Endothelial cell (in vitro differentiated cells): ENCODE measurements around the gene RIMBP2. TPM values are rescaled to one million over a fixed set of nuclear protein-coding genes. Genes with fewer than 3 reads are reported as not detected.

Source experiments
- DNase-seq: peaks from one replicate; pipeline ENCODE4 v3.0.0; 2021; ENCODE audit warnings: low spot score
- H3K27ac Mint-ChIP-seq: one replicate; pipeline ENCODE4 v1.8.0; 2021; ENCODE audit warnings: mixed read lengths, inconsistent platforms; ENCODE audit not compliant: unreplicated experiment
- H3K27me3 Mint-ChIP-seq: one replicate; pipeline ENCODE4 v1.8.0; 2021; ENCODE audit warnings: mild to moderate bottlenecking, moderate library complexity, mixed read lengths, inconsistent platforms; ENCODE audit not compliant: unreplicated experiment
- H3K36me3 Mint-ChIP-seq: one replicate; pipeline ENCODE4 v1.8.0; 2021; ENCODE audit warnings: mild to moderate bottlenecking, low read depth, mixed read lengths, inconsistent platforms; ENCODE audit not compliant: unreplicated experiment
- H3K4me1 Mint-ChIP-seq: one replicate; pipeline ENCODE4 v1.8.0; 2021; ENCODE audit warnings: mild to moderate bottlenecking, mixed read lengths, inconsistent platforms; ENCODE audit not compliant: unreplicated experiment
- H3K4me3 Mint-ChIP-seq: one replicate; pipeline ENCODE4 v1.8.0; 2021; ENCODE audit warnings: mild to moderate bottlenecking, mixed read lengths, inconsistent platforms; ENCODE audit not compliant: unreplicated experiment
- H3K9me3 Mint-ChIP-seq: one replicate; pipeline ENCODE4 v1.8.0; 2021; ENCODE audit warnings: mixed read lengths, inconsistent platforms; ENCODE audit not compliant: unreplicated experiment
- total RNA-seq: library from RNA; stranded (reverse); fragmentation: NEBNext Ultra II Directional; extraction: Animal tissue kit (Norgen Biotek cat#: 25700); gene quantifications from one replicate; pipeline ENCODE4 v1.2.1, GENCODE V29; 2021; ENCODE audit not compliant: unreplicated experiment
- TF ChIP-seq, protein P1 (sequence below): fragments of 200-600 bp; sonication (generic); IDR thresholded peaks from one replicate; pipeline ENCODE4 v1.5.0; 2021; ENCODE audit warnings: antibody characterized with exemption; ENCODE audit not compliant: unreplicated experiment

RIMBP2 gene
- total RNA-seq, 1 donor from 2014 or later, result 1.4 TPM

DNA sequence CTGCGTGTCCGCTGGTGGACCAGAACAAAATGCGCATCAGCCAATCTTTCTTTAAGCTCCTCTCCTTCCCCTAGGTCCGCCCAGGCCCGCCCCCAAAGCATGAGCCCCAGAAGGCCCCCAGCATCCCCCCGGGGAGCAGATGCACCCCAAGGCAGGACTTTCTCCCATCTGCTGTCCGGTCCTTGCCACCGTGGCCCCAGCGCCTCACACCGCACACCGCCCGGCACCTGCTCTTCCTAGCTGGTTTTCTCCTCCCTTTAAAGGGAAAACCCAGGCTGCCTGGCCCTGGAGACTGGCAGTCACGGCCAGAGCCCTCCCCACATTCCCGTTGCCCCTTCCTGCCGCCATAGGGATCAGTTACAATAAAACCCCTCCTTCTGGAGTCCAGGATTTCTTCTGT is 30.2 kb downstream of the RIMBP2 start:
- peaks cover 16% of the 10 kb centered on the region for H3K9me3 Mint-ChIP-seq

DNA sequence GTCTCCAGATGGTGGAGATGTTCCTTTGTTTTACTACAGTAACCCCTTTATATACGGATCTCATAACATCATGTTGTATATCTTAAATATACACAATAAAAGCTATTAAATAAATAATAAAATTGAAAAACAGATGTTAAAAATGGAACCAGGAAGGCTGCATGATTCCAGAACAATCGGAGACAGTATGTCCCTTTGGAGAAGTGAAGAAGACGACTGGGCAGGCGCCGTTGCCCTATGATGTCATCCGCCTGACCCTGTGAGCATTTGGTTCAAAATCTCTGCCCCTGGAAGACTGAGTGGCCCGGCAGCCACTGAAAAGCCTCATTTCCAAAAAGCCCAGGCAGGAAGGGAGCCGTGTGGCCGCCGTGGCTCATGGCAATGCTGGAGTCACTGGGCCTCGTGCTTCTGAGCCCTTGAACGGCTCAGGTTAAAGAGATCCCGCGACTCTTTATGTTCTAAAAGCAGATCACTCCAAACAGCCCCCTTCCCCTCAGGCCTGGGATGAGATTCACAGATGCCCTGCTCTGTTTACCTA is 30.8 kb downstream of the RIMBP2 start:
- no peak overlapping the region for H3K27ac Mint-ChIP-seq
- peaks cover 9% of the 10 kb centered on the region for H3K27me3 Mint-ChIP-seq
- H3K9me3 Mint-ChIP-seq, result peaks cover 16% of the 10 kb centered on the region
- no peaks in the 10 kb centered on the region for H3K4me1 Mint-ChIP-seq
- DNase-seq, result no peak
- no peak overlapping the region for H3K4me3 Mint-ChIP-seq
- peaks cover 3% of the 10 kb centered on the region for H3K36me3 Mint-ChIP-seq
- TF ChIP-seq, protein P1, sequence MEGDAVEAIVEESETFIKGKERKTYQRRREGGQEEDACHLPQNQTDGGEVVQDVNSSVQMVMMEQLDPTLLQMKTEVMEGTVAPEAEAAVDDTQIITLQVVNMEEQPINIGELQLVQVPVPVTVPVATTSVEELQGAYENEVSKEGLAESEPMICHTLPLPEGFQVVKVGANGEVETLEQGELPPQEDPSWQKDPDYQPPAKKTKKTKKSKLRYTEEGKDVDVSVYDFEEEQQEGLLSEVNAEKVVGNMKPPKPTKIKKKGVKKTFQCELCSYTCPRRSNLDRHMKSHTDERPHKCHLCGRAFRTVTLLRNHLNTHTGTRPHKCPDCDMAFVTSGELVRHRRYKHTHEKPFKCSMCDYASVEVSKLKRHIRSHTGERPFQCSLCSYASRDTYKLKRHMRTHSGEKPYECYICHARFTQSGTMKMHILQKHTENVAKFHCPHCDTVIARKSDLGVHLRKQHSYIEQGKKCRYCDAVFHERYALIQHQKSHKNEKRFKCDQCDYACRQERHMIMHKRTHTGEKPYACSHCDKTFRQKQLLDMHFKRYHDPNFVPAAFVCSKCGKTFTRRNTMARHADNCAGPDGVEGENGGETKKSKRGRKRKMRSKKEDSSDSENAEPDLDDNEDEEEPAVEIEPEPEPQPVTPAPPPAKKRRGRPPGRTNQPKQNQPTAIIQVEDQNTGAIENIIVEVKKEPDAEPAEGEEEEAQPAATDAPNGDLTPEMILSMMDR, result no peak

More for the DNA sequence above, 30.2 kb downstream of the RIMBP2 start:
- no peak for DNase-seq
- Mint-ChIP-seq H3K27ac (no peak overlapping the region), H3K4me1 (no peaks in the 10 kb centered on the region), H3K27me3 (peaks cover 9% of the 10 kb centered on the region), H3K4me3 (no peak overlapping the region), H3K36me3 (peaks cover 3% of the 10 kb centered on the region)
- TF ChIP-seq, protein P1, result no peak

DNA sequence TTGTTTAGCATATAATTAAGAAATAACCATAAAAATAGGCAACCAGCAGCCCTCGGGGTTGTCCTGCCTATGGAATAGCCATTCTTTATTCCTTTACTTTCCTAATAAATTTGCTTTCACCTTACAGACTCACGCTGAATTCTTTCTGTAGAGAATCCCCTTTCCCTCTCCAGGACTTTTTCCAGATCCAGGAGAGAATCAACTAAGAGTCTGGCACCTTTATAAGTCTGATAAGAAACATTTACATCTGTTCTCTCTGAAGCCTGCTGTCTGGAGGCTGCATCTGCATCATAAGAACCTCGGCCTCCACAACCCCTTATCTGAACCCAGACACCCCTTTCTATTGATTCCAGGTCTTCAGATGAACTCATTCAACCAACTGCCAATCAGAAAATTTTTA is 32.3 kb downstream of the RIMBP2 start:
- Mint-ChIP-seq H3K4me3 (no peak overlapping the region), H3K36me3 (peaks cover 3% of the 10 kb centered on the region), H3K27ac (no peak overlapping the region), H3K9me3 (peaks cover 16% of the 10 kb centered on the region), H3K27me3 (peaks cover 12% of the 10 kb centered on the region), H3K4me1 (no peaks in the 10 kb centered on the region)
- TF ChIP-seq, protein P1, result no peak
- DNase-seq, result no peak

DNA sequence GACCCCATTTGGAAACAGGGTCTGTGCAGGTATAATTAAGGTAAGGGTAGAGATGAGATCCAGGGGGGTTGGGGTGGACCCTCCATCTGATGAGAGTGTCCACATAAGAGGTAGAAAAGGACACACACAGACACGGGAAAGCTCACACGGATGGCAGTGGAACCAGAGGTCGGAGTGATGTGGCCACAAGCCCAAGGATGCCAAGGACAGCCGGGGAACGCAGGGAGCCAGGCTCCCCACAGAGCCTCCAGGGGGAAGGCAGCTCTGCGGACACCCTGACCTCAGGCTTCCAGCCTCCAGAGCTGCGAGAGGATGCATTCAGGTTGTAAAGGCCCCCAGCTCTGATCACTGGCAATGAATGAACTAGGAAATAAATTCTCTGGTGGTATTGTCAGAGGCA is 33.0 kb downstream of the RIMBP2 start:
- Mint-ChIP-seq H3K27me3 (peaks cover 9% of the 10 kb centered on the region), H3K4me3 (no peak overlapping the region), H3K27ac (no peak overlapping the region), H3K4me1 (no peaks in the 10 kb centered on the region), H3K9me3 (peaks cover 13% of the 10 kb centered on the region), H3K36me3 (peaks cover 3% of the 10 kb centered on the region)
- no peak for DNase-seq
- TF ChIP-seq, protein P1, result no peak

DNA sequence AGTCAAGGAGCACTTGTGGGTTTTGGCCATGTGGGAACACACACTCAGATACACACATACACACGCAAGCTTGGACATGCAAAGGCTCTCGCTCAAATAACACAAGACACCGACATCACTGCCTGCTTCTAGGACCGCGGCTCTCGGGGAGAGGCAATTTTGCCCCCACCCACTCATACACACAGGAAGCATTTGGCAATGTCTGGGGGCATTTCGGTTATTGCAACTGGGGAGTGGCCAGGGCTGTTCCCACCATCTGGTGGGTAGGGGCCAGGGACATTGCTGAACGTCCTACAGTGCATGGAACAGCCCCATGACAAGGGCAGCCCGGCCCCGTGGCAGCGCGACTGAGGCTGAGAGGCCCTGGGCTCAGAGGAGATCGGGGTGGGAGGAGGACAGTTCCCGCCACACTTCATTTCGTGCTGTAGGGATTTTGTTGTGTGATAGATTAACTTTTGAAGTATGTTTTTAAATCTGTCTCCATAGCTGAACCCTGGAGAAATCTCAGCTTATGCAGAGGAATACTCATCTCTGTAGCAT is 35.6 kb downstream of the RIMBP2 start:
- no peak overlapping the region for H3K4me3 Mint-ChIP-seq
- H3K9me3 Mint-ChIP-seq, result peaks cover 16% of the 10 kb centered on the region
- DNase-seq, result no peak
- H3K27ac Mint-ChIP-seq, result no peak overlapping the region
- no peaks in the 10 kb centered on the region for H3K4me1 Mint-ChIP-seq
- TF ChIP-seq, protein P1, result no peak
- H3K27me3 Mint-ChIP-seq, result peaks cover 9% of the 10 kb centered on the region
- no peaks in the 10 kb centered on the region for H3K36me3 Mint-ChIP-seq
